HepG2 (cell line): ENCODE measurements around the gene VAMP5. TPM values are rescaled to one million over a fixed set of nuclear protein-coding genes. Genes with fewer than 3 reads are reported as not detected.
A peak's percentile ranks its signal among the peaks of the same experiment; 100 is the strongest.

Experiments
- BCL3 ChIP-seq: sonication (generic); formaldehyde crosslinking; IDR thresholded peaks from 2 replicates; pipeline ENCODE4 v1.5.1; 2020; ENCODE audit warnings: mild to moderate bottlenecking, missing genetic modification reagents, moderate library complexity
- FOSL2 ChIP-seq: sonication (generic); formaldehyde crosslinking; IDR thresholded peaks from 2 replicates; pipeline ENCODE4 v1.4.0; 2020; ENCODE audit warnings: missing genetic modification reagents
- FUBP1 ChIP-seq: sonication (generic); formaldehyde crosslinking; IDR thresholded peaks from 2 replicates; pipeline ENCODE4 v1.5.1; 2020; ENCODE audit warnings: missing genetic modification reagents, mild to moderate bottlenecking, borderline replicate concordance
- LCORL ChIP-seq, 2 experiments: fragments of 450-650 bp in 1 of 2; sonication (generic) in 1 of 2; formaldehyde crosslinking in 1 of 2; IDR thresholded peaks; 2 replicates each; pipeline versions ENCODE4 v1.5.0 to v1.6.1; 2017 to 2020; ENCODE audit warnings: antibody characterized with exemption in 1 of 2, missing genetic modification reagents in 1 of 2
- POGZ ChIP-seq: sonication (generic); formaldehyde crosslinking; IDR thresholded peaks from 2 replicates; pipeline ENCODE4 v1.4.0; 2020; ENCODE audit warnings: mild to moderate bottlenecking, missing genetic modification reagents
- RAD51 ChIP-seq: fragments of 450-650 bp; IDR thresholded peaks from 2 replicates; pipeline ENCODE4 v1.6.1; 2016; ENCODE audit warnings: borderline replicate concordance
- RCOR2 ChIP-seq: IDR thresholded peaks from 2 replicates; pipeline ENCODE4 v1.6.1; 2016; ENCODE audit warnings: missing biosample characterization, missing genetic modification reagents
- RFX3 ChIP-seq: IDR thresholded peaks from 2 replicates; pipeline ENCODE4 v1.6.1; 2016; ENCODE audit warnings: missing biosample characterization, missing genetic modification reagents
- TRAFD1 ChIP-seq: sonication (generic); formaldehyde crosslinking; IDR thresholded peaks from 2 replicates; pipeline ENCODE4 v1.5.1; 2020; ENCODE audit warnings: missing genetic modification reagents, mild to moderate bottlenecking, borderline replicate concordance
- UBTF ChIP-seq: sonication (generic); formaldehyde crosslinking; IDR thresholded peaks from 2 replicates; pipeline ENCODE4 v1.4.0; 2020; ENCODE audit warnings: mild to moderate bottlenecking, missing genetic modification reagents
- ZFP37 ChIP-seq: sonication (generic); formaldehyde crosslinking; IDR thresholded peaks from 2 replicates; pipeline ENCODE4 v1.4.0; 2020; ENCODE audit warnings: missing genetic modification reagents, borderline replicate concordance
- ZNF616 ChIP-seq: sonication (generic); formaldehyde crosslinking; IDR thresholded peaks from 2 replicates; pipeline ENCODE4 v1.5.0; 2020; ENCODE audit warnings: low read depth, mild to moderate bottlenecking, missing genetic modification reagents
- ZNF660 ChIP-seq: sonication (generic); formaldehyde crosslinking; IDR thresholded peaks from 2 replicates; pipeline ENCODE4 v1.5.1; 2020; ENCODE audit warnings: mild to moderate bottlenecking, low read depth, missing genetic modification reagents, borderline replicate concordance
- ZNF713 ChIP-seq: sonication (generic); formaldehyde crosslinking; IDR thresholded peaks from 2 replicates; pipeline ENCODE4 v1.4.0; 2020; ENCODE audit warnings: mild to moderate bottlenecking, missing genetic modification reagents
- polyA plus RNA-seq, 8 experiments: library from polyadenylated mRNA; depleted of rRNA in 3 of 8; stranded (reverse) in 7 of 8; unstranded in 1 of 8; fragments of >200 nt; fragmentation: Illumina TruSeq in 4 of 8; extraction: Trizol in 4 of 8; gene quantifications; 2 replicates each; pipeline versions ENCODE4 v1.2.1 to v1.2.3, GENCODE V29; 2011 to 2016; ENCODE audit warnings: low read depth in 4 of 8, missing spikeins in 1 of 8, mixed read lengths in 1 of 8; ENCODE audit not compliant: insufficient read depth in 1 of 8
- total RNA-seq, 5 experiments: library from RNA; depleted of rRNA; stranded (reverse); fragments of >200 nt; fragmentation: Illumina TruSeq; extraction: Trizol; gene quantifications; 2 replicates each; pipeline ENCODE4 v1.2.3, GENCODE V29; 2016; ENCODE audit warnings: low read depth in 1 of 5
- TF ChIP-seq, protein P1 (sequence below): sonication (generic); formaldehyde crosslinking; IDR thresholded peaks from 2 replicates; pipeline ENCODE4 v1.5.0; 2020; ENCODE audit warnings: missing genetic modification reagents
- TF ChIP-seq, protein P2 (sequence below): sonication (generic); formaldehyde crosslinking; IDR thresholded peaks from 2 replicates; pipeline ENCODE4 v1.4.0; 2020; ENCODE audit warnings: missing genetic modification reagents, borderline replicate concordance

VAMP5 gene
- total and polyA plus RNA-seq, 2 of the 13 experiments (the other 11 are each of a cell fraction or from before 2014, with no cell fraction given), result 7.2 to 56.7 TPM

- TF ChIP-seq BCL3 (CRISPR knock-in tag) (peak; percentile 91), RCOR2 (CRISPR knock-in tag) (no peak), RFX3 (CRISPR knock-in tag) (no peak), ZNF660 (no peak), FOSL2 (CRISPR knock-in tag) (peak; percentile 63), ZNF713 (CRISPR knock-in tag) (no peak; the same call in 1 of the 2 replicates), RAD51 (no peak), ZNF616 (CRISPR knock-in tag) (peak; percentile 41; the same call in 1 of the 2 replicates), POGZ (CRISPR knock-in tag) (peak; percentile 94), ZFP37 (CRISPR knock-in tag) (no peak), UBTF (CRISPR knock-in tag) (peak; percentile 91), FUBP1 (CRISPR knock-in tag) (no peak; the same call in 1 of the 2 replicates), TRAFD1 (CRISPR knock-in tag) (no peak), LCORL (IDR thresholded peaks at IDR 0.05) (no peak), LCORL (CRISPR knock-in tag; IDR thresholded peaks at IDR 0.05) (peak; percentile 87)
- TF ChIP-seq, protein P1, sequence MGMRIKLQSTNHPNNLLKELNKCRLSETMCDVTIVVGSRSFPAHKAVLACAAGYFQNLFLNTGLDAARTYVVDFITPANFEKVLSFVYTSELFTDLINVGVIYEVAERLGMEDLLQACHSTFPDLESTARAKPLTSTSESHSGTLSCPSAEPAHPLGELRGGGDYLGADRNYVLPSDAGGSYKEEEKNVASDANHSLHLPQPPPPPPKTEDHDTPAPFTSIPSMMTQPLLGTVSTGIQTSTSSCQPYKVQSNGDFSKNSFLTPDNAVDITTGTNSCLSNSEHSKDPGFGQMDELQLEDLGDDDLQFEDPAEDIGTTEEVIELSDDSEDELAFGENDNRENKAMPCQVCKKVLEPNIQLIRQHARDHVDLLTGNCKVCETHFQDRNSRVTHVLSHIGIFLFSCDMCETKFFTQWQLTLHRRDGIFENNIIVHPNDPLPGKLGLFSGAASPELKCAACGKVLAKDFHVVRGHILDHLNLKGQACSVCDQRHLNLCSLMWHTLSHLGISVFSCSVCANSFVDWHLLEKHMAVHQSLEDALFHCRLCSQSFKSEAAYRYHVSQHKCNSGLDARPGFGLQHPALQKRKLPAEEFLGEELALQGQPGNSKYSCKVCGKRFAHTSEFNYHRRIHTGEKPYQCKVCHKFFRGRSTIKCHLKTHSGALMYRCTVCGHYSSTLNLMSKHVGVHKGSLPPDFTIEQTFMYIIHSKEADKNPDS (CRISPR knock-in tag), result no peak; the same call in none of the 2 replicates
- TF ChIP-seq, protein P2, sequence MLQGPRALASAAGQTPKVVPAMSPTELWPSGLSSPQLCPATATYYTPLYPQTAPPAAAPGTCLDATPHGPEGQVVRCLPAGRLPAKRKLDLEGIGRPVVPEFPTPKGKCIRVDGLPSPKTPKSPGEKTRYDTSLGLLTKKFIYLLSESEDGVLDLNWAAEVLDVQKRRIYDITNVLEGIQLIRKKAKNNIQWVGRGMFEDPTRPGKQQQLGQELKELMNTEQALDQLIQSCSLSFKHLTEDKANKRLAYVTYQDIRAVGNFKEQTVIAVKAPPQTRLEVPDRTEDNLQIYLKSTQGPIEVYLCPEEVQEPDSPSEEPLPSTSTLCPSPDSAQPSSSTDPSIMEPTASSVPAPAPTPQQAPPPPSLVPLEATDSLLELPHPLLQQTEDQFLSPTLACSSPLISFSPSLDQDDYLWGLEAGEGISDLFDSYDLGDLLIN (CRISPR knock-in tag), result peak; percentile 90
Measured at GRCh38 chr2:85538507-85539360, 45.5 kb upstream of the VAMP5 start, which contains the start of gene MAT2A (continued).
